EL (cell line): ENCODE data around the gene PPP1CA.

ENCODE experiments used
- DNase-seq: peaks from one replicate; pipeline ENCODE4 v3.0.0-alpha.2; 2016

The PPP1CA gene

DNA sequence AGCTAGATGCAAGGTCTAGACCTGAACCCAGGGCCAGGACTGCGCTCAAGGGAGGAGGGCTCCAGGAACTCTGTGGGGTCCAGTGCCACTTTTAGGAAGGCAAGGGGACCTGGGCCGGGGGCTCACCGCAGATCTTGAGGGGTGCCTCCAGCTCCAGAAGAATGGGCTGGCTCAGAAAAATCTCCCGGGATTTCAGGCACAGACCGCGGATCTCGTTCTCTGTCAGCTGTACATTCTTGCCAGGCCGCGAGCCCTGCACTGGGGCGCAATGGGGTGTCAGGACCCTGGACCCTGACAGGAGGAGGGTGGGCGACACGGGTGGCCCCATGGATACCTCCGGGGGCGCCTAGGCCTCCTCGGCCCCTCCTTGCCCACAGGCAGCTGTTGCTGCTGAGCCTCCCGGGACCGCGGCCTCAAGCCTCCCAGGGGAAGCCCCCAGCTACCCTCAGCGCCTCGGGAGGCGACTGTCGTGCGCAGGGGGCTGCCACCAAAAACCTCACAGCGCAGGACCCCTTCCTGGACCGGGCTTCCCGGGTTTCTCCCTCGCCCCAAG lies 640 bp downstream of the PPP1CA start:
- no peak for DNase-seq

GRCh38 chr11:67400251-67400941 lies 1.3 kb downstream of the PPP1CA start:
- DNase-seq, result no peak

- DNase-seq, result no peak
Measured at GRCh38 chr11:67398661-67399563, 2.7 kb downstream of the PPP1CA start.

DNA sequence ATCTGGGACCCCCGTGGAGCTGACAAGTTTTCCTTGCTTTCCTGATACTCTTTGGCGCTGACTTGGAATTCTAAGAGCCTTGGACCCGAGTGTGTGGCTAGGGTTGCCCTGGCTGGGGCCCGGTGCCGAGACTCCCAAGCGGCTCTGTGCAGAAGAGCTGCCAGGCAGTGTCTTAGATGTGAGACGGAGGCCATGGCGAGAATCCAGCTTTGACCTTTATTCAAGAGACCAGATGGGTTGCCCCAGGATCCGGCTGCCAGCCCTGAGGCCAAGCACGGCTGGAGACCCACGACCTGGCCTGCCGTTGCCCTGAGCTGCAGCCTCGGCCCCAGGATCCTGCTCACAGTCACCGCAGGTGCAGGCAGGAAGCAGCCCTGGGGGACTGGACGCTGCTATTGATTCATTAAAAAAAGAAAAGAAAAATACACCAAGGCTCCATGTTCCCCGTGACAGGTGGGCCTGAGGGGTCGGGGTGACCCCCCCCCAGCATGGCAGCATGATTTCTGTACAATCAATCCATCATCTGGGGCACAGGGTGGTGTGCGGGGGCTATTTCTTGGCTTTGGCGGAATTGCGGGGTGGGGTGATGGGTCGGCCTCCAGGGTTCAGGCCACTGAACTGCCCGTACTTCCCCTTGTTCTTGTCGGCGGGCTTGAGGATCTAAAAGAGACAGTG lies 3.5 kb downstream of the PPP1CA start:
- DNase-seq, result no peak

DNA sequence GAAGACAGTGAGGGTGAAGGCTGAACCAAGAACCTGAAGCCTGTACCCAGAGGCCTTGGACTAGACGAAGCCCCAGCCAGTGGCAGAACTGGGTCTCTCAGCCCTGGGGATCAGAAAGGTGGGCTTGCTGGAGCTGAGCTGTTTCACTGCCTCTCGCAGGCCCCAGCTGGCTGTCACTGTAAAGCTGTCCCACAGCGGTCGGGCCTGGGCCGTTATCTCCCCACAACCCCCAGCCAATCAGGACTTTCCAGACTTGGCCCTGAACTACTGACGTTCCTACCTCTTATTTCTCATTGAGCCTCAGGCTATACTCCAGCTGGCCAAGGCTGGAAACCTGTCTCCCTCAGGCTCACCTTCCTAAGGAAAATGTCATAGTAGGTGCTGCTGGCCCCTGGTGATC lies 4.1 kb downstream of the PPP1CA start:
- DNase-seq, result no peak

- DNase-seq, result no peak
Measured at GRCh38 chr11:67396587-67397389, 4.9 kb downstream of the PPP1CA start.

DNA sequence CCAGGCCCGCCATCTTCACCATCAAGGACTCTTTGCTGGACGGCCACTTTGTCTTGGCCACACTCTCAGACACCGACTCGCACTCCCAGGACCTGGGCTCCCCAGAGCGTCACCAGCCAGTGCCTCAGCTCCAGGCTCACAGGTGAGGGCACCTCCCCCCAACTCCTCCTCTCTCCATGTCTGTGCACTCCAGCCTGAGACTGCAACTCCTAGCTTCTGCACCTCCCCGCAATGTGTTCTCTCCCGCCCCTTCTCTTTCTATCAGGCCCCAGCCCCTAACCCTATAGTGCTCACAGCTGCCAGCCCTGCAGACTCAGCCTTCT lies 5.4 kb downstream of the PPP1CA start:
- no peak for DNase-seq

- DNase-seq, result no peak
Measured at GRCh38 chr11:67395555-67396258, 6.0 kb downstream of the PPP1CA start.

- DNase-seq, result no peak
Measured at GRCh38 chr11:67393990-67394389, 7.7 kb downstream of the PPP1CA start.

GRCh38 chr11:67393437-67393836 lies 8.2 kb downstream of the PPP1CA start:
- no peak for DNase-seq

- no peak for DNase-seq
Measured at GRCh38 chr11:67392183-67392715, 9.4 kb downstream of the PPP1CA start.

DNA sequence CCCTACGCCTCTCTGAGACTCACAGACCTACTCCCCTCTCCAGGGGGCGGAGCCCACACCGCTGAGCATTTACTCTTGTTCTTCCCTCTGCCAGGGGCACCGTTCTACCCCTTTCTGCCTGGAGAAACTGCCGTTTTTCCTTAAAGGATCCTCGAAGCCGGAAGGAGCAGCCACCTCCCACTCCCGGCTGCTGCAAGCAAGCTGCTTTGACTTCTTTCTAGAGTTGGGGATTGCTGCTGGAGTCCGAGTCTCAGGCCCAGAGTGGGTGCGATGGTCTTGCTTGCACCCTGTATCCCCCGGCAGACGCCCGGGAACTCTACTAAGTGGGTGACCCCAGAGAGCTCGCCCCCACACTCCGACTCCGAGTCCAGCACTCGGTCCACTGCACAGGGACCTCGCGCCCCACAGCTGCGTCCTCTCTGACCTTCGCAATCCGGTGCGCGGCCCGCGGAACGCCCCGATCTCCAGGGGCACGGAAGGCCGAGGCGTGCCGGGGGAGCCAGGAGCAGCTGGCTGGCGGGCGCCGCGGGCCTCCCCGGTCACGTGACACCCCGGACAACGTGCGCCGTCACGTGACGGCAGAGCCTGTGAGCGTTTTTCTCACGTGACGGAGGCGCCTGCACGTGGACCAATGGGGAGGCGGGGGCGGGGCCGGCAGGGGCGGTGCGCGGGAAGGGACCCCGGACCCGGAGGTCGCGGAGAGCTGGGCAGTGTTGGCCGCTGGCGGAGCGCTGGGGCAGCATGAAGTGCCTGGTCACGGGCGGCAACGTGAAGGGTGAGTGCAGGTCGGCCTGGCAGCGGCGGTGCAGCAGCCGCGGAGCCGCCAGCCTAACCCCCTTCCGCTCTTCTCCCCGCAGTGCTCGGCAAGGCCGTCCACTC lies 10.1 kb downstream of the PPP1CA start, which contains the start of gene RAD9A:
Gene RAD9A (plus strand): TSS at position 683 of the 879 bp plus-strand sequence. CDS start 59 bp downstream, at position 742.
- DNase-seq, result peak; percentile 95

GRCh38 chr11:67390947-67391303 lies 10.7 kb downstream of the PPP1CA start:
- DNase-seq, result no peak

- peak; percentile 33 for DNase-seq
Measured at GRCh38 chr11:67389477-67389876, 12.2 kb downstream of the PPP1CA start.

GRCh38 chr11:67387518-67387917 lies 14.1 kb downstream of the PPP1CA start:
- DNase-seq, result no peak

DNA sequence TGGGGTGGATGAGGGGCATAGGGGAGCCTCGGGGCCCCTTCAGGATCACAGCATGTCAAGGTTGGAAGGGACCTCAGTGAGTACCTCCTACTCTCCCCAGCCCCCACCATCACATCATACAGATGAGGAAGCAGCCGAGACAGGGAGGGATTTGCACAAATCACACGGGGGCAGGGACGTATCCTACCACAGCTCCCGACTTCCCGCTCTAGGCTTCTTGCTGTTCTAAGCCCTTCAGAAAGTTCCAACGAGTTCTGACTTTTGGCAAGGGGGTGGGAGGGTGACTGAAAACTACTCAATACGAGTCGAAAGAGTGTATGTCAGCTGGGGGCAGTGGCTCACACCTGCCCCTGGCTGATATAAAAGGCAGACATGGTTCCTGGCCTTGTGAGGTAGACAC lies 14.6 kb downstream of the PPP1CA start:
- DNase-seq, result no peak

DNA sequence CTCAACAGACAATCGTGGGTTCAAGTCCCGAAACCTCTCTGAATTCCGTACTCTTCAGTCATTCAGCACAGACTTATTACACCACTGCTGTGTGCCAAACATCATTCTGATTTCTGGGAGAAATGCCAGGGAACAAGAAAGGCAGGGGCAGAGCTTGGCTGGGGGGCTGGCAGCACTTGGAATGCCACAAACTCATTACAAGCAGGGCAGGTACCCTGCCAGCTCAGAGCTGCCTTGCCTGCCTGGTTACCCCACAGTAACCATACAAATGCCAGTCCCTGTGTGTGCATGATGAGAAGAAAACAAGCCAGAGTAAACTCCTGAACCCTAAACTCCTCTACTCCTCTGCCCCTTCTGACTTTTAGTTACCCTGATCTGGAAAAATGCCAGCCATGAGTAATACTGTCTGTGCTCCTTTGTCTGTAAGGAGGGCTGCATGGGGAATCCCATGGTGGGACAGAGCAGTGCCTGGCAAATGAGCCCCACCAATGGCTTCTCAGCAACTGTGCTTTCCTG lies 16.7 kb downstream of the PPP1CA start:
- peak; percentile 68 for DNase-seq

DNA sequence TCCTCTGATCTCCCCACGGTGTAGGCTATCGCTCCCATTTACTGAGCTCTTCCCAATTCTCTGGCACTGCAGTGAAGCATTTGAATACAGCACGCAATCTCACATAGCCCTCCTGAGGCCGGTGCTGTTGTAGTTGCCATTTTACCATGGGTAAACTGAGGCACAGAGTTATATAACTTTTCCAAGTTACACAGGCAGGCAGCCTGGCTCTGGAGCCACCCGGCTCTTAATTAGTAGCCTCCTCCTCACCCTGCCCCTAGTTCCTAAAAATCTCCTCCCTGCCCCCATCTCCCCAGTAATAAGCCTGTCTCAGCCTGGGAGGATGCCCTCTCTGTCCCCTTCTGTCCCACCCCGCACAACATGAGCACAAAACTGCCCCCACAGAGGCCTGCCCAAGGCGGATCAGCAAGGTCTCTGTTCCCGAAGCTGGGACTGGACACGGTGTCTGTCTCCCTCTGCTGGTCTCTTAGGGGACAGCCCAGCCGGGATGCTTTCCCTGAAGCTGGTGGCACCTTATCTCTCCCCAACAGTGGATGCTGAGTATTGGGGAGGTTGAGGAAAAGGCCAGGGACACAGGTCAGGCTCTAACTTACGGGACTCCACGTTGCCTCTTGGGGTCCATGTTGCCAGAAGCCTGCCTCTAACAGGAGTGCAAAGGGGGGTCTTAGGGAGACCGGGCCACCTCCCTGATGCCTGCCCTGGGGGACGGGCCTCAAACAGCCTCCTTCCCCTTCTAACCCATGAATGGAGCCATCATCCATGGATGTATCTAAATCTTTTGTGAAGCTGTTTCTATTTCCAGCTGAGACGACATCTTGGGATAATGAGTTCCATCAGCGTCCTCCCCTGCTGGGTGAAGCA lies 19.2 kb downstream of the PPP1CA start:
- peak; percentile 78 for DNase-seq

DNA sequence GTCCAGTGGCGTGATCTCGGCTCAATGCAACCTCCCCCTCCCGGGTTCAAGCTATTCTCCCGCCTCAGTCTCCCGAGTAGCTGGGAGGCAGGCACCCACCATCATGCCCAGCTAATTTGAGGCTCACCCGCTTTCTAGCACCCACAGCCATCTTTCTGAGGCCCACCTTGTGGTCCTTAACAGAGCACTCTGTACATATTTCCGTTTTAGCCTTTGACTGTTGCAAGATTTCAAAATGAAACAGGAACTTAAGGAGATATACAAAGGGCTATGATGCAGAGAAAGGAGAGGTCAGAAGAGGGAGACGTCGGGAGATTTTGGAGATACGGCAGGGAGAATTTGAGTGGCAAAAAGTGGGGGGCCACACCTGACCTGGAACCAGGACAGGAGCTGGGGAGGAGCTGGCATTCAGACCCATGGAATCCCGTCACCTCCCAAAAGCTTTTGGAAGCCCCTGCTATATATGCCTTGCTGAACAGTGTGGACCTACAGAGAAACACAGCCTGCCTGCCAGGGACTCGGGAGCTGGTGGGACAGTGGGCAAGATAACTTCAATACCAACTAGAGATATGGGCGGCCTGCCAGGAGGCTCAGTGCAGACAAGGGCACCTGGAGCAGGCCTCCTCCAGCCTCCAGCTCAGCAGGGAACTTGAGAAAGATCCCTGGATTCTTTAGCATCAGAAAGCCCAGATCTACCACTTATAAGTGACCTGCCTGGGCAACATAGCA lies 20.2 kb downstream of the PPP1CA start:
- DNase-seq, result no peak
